Measurements from ENCODE around the gene NEK4. TPM values are rescaled to one million over a fixed set of nuclear protein-coding genes. Genes with fewer than 3 reads are reported as not detected.

Gene NEK4
- total and polyA plus RNA-seq, 2 of the 13 experiments (the other 11 are each of a cell fraction or from before 2014, with no cell fraction given) = 16.5 to 38.0 TPM

GRCh38 chr3:52794612-52795099 lies 23.9 kb upstream of the NEK4 start, which contains the start of gene ITIH3 (continued):
- TF ChIP-seq ZFYVE20 (CRISPR knock-in tag; IDR thresholded peaks at IDR 0.05; ENCODE audit: borderline replicate concordance, low read depth) (no peak), GMEB1 (CRISPR knock-in tag; IDR thresholded peaks at IDR 0.05; ENCODE audit: borderline replicate concordance) (peak; percentile 44; the same call in 1 of the 2 replicates), ZNF441 (CRISPR knock-in tag; IDR thresholded peaks at IDR 0.05; ENCODE audit: borderline replicate concordance) (no peak), HNF4G (IDR thresholded peaks at IDR 0.05; ENCODE audit: borderline replicate concordance, low read depth, low read length) (no peak), HNF4G (CRISPR knock-in tag; IDR thresholded peaks at IDR 0.05; ENCODE audit: borderline replicate concordance, low read depth) (no peak), MED8 (CRISPR knock-in tag; IDR thresholded peaks at IDR 0.05; ENCODE audit: insufficient replicate concordance) (no peak), ZNF484 (CRISPR knock-in tag; IDR thresholded peaks at IDR 0.05; ENCODE audit: borderline replicate concordance, low read depth) (no peak), MXI1 (IDR thresholded peaks at IDR 0.05; ENCODE audit: borderline replicate concordance, low read depth, low read length) (peak; percentile 40; the same call in 1 of the 3 replicates), POGZ (CRISPR knock-in tag; IDR thresholded peaks at IDR 0.05) (no peak; the same call in 1 of the 2 replicates), FOSL2 (CRISPR knock-in tag; IDR thresholded peaks at IDR 0.05) (peak; percentile 43), ZNF569 (CRISPR knock-in tag; IDR thresholded peaks at IDR 0.05; ENCODE audit: borderline replicate concordance) (0 out of 2 replicates have a peak, but pooled peaks have one; percentile 4), PBX2 (CRISPR knock-in tag; IDR thresholded peaks at IDR 0.05) (no peak), SKI (IDR thresholded peaks at IDR 0.05; ENCODE audit: partially characterized antibody) (peak; percentile 51), ZSCAN22 (CRISPR knock-in tag; IDR thresholded peaks at IDR 0.05) (no peak), ZNF75D (CRISPR knock-in tag; IDR thresholded peaks at IDR 0.05; ENCODE audit: borderline replicate concordance) (no peak), NR2C2 (CRISPR knock-in tag; IDR thresholded peaks at IDR 0.05; ENCODE audit: borderline replicate concordance) (no peak), IKZF5 (CRISPR knock-in tag; IDR thresholded peaks at IDR 0.05) (0 out of 2 replicates have a peak, but pooled peaks have one; percentile 38), PREB (CRISPR knock-in tag; IDR thresholded peaks at IDR 0.05) (no peak), SALL1 (CRISPR knock-in tag; IDR thresholded peaks at IDR 0.05) (peak; percentile 34), CREBL2 (CRISPR knock-in tag; IDR thresholded peaks at IDR 0.05; ENCODE audit: borderline replicate concordance) (no peak), NFE2L1 (CRISPR knock-in tag; IDR thresholded peaks at IDR 0.05; ENCODE audit: borderline replicate concordance) (no peak), ZSCAN21 (CRISPR knock-in tag; IDR thresholded peaks at IDR 0.05; ENCODE audit: borderline replicate concordance) (peak; percentile 59; the same call in 1 of the 2 replicates), ZNF746 (CRISPR knock-in tag; IDR thresholded peaks at IDR 0.05) (peak; percentile 32; the same call in 1 of the 2 replicates), RFXAP (CRISPR knock-in tag; IDR thresholded peaks at IDR 0.05; ENCODE audit: borderline replicate concordance) (no peak), ZNF24 (IDR thresholded peaks at IDR 0.05) (no peak), KDM3A (CRISPR knock-in tag; IDR thresholded peaks at IDR 0.05; ENCODE audit: low read depth) (0 out of 2 replicates have a peak, but pooled peaks have one; percentile 46)

All from HepG2 (cell line).